HG02884 (cell line): ENCODE measurements around the gene CFAP410.

Source experiments
- ATAC-seq: cut with Tn5 transposase; IDR thresholded peaks from one replicate; pipeline ENCODE4 v1.9.1; 2021; ENCODE audit warnings: mild to moderate bottlenecking, moderate library complexity; ENCODE audit not compliant: unreplicated experiment

The CFAP410 gene

GRCh38 chr21:44331650-44332307 lies 7.4 kb downstream of the CFAP410 start:
- no peak for ATAC-seq

GRCh38 chr21:44331209-44331608 lies 8.0 kb downstream of the CFAP410 start:
- ATAC-seq = no peak

GRCh38 chr21:44330698-44331097 lies 8.5 kb downstream of the CFAP410 start:
- no peak for ATAC-seq

- no peak for ATAC-seq
Observed at GRCh38 chr21:44329971-44330681, 9.1 kb downstream of the CFAP410 start.

GRCh38 chr21:44329086-44329889 lies 9.9 kb downstream of the CFAP410 start:
- no peak for ATAC-seq

- ATAC-seq = no peak
Observed at GRCh38 chr21:44328242-44328895, 10.8 kb downstream of the CFAP410 start.

- ATAC-seq = no peak
Observed at GRCh38 chr21:44327603-44327974, 11.6 kb downstream of the CFAP410 start.

- ATAC-seq = no peak
Observed at GRCh38 chr21:44326716-44327602, 12.2 kb downstream of the CFAP410 start.

GRCh38 chr21:44326272-44326647 lies 12.9 kb downstream of the CFAP410 start:
- no peak for ATAC-seq

- no peak for ATAC-seq
Observed at GRCh38 chr21:44325386-44326271, 13.6 kb downstream of the CFAP410 start.

GRCh38 chr21:44324854-44325107 lies 14.4 kb downstream of the CFAP410 start:
- no peak for ATAC-seq

GRCh38 chr21:44324106-44324853 lies 14.9 kb downstream of the CFAP410 start:
- no peak for ATAC-seq

- no peak for ATAC-seq
Observed at GRCh38 chr21:44323591-44323990, 15.6 kb downstream of the CFAP410 start.

- no peak for ATAC-seq
Observed at GRCh38 chr21:44322621-44323325, 16.4 kb downstream of the CFAP410 start.

- ATAC-seq = no peak
Observed at GRCh38 chr21:44321846-44322450, 17.2 kb downstream of the CFAP410 start.

- ATAC-seq = no peak
Observed at GRCh38 chr21:44320847-44321246, 18.3 kb downstream of the CFAP410 start.

GRCh38 chr21:44319407-44320065 lies 19.7 kb downstream of the CFAP410 start:
- ATAC-seq = no peak
